Gastroesophageal sphincter (tissue), 4 donors: Measurements from ENCODE around the gene ATP13A2. TPM values are rescaled to one million over a fixed set of nuclear protein-coding genes. Genes with fewer than 3 reads are reported as not detected.

Source experiments
- ATAC-seq: fragments of 150-250 bp; one replicate; pipeline ENCODE4 v1.9.1; 2016; ENCODE audit warnings: mild to moderate bottlenecking, moderate library complexity
- H3K27ac ChIP-seq, 4 donors: fragments of 200-600 bp; sonication (generic) in 3 of 4; 1 replicate in 3 of 4; 2 replicates in 1 of 4; pipeline ENCODE4 v1.5.1; 2016 to 2019
- H3K27me3 ChIP-seq: fragments of 200-600 bp; sonication (generic); one replicate; pipeline ENCODE4 v1.5.1; 2019
- H3K36me3 ChIP-seq, 2 donors: fragments of 200-600 bp; sonication (generic); one replicate each; pipeline ENCODE4 v1.5.1; 2019; ENCODE audit warnings: control low read depth in 1 of 2
- H3K4me1 ChIP-seq, 3 donors: fragments of 200-600 bp; sonication (generic); 1 replicate in 2 of 3; 2 replicates in 1 of 3; pipeline ENCODE4 v1.5.1; 2016 to 2019; ENCODE audit warnings: control low read depth in 2 of 3
- H3K4me3 ChIP-seq, 2 donors: fragments of 200-600 bp; sonication (generic); one replicate each; pipeline ENCODE4 v1.5.1; 2019; ENCODE audit warnings: mild to moderate bottlenecking in 1 of 2, moderate library complexity in 1 of 2
- H3K9me3 ChIP-seq, 3 donors: fragments of 200-600 bp; sonication (generic); one replicate each; pipeline ENCODE4 v1.5.1; 2017 to 2019; ENCODE audit warnings: control low read depth in 2 of 3
- EP300 ChIP-seq: sonication (generic); formaldehyde crosslinking; IDR thresholded peaks from one replicate; pipeline ENCODE4 v1.6.1; 2017; ENCODE audit warnings: antibody characterized with exemption, mild to moderate bottlenecking
- POLR2A ChIP-seq, 2 donors: fragments of 450-650 bp; IDR thresholded peaks; one replicate each; pipeline ENCODE4 v1.6.1; 2017; ENCODE audit warnings: antibody characterized with exemption in 2 of 2, mild to moderate bottlenecking in 2 of 2, moderate library complexity in 1 of 2
- POLR2AphosphoS5 ChIP-seq: sonication (generic); formaldehyde crosslinking; IDR thresholded peaks from one replicate; pipeline ENCODE4 v1.6.1; 2017; ENCODE audit warnings: antibody characterized with exemption
- WGBS, 2 donors: methylation state at CpG; one replicate each; pipeline ENCODE4 v1.1.5; 2018; ENCODE audit warnings: low coverage in 1 of 2; 5-methylcytosine and 5-hydroxymethylcytosine counted together
- total RNA-seq, 4 donors: library from RNA; depleted of rRNA; stranded (reverse); fragments of >200 nt; gene quantifications; one replicate each; pipeline ENCODE4 v1.1.0, GENCODE V29; 2016
- TF ChIP-seq, protein P1 (sequence below), 4 experiments: fragments of 200-600 bp in 2 of 4; fragments of 450-650 bp in 2 of 4; sonication (generic) in 1 of 4; IDR thresholded peaks; one replicate each; pipeline ENCODE4 v1.5.1; 2017 to 2019; ENCODE audit warnings: antibody characterized with exemption in 4 of 4, mild to moderate bottlenecking in 2 of 4, moderate library complexity in 2 of 4

The ATP13A2 gene
- total RNA-seq, 4 donors from 2014 or later, result 19.1 to 29.2 (median 20.1) TPM

DNA sequence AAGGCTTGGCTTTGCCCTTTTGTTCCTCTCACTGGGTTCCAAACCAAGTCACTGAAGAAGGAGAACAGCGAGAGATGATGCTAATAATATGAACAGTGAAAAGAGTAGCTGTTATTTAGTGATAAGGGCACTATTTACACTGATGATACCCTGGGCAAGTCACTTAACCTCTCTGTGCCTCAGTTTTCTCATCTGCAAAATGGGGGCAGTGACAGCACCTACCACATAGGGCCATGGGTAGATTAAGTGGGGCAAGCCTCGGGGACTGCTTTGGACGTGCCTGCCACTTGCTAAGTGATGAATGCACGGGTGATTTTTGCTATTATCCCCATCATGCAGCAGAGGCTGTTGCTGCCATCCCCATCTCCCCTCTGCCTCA lies 9.2 kb downstream of the ATP13A2 start:
- ATAC-seq, result no peak
- TF ChIP-seq POLR2A (IDR thresholded peaks at IDR 0.05) (no peak), POLR2AphosphoS5 (no peak), EP300 (no peak)
- TF ChIP-seq, protein P1, sequence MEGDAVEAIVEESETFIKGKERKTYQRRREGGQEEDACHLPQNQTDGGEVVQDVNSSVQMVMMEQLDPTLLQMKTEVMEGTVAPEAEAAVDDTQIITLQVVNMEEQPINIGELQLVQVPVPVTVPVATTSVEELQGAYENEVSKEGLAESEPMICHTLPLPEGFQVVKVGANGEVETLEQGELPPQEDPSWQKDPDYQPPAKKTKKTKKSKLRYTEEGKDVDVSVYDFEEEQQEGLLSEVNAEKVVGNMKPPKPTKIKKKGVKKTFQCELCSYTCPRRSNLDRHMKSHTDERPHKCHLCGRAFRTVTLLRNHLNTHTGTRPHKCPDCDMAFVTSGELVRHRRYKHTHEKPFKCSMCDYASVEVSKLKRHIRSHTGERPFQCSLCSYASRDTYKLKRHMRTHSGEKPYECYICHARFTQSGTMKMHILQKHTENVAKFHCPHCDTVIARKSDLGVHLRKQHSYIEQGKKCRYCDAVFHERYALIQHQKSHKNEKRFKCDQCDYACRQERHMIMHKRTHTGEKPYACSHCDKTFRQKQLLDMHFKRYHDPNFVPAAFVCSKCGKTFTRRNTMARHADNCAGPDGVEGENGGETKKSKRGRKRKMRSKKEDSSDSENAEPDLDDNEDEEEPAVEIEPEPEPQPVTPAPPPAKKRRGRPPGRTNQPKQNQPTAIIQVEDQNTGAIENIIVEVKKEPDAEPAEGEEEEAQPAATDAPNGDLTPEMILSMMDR (IDR thresholded peaks at IDR 0.05), result no peak
- Histone ChIP-seq H3K27me3 (no peaks in the 10 kb centered on the region), H3K4me1 (no peaks in the 10 kb centered on the region), H3K9me3 (no peaks in the 10 kb centered on the region), H3K36me3 (peaks cover 0 to 91% of the 10 kb centered on the region in 2 donors), H3K27ac (no peak overlapping the region), H3K4me3 (no peak overlapping the region)
- WGBS, 2 donors, result no CpG with 5 or more reads among the region's 4 CpGs

DNA sequence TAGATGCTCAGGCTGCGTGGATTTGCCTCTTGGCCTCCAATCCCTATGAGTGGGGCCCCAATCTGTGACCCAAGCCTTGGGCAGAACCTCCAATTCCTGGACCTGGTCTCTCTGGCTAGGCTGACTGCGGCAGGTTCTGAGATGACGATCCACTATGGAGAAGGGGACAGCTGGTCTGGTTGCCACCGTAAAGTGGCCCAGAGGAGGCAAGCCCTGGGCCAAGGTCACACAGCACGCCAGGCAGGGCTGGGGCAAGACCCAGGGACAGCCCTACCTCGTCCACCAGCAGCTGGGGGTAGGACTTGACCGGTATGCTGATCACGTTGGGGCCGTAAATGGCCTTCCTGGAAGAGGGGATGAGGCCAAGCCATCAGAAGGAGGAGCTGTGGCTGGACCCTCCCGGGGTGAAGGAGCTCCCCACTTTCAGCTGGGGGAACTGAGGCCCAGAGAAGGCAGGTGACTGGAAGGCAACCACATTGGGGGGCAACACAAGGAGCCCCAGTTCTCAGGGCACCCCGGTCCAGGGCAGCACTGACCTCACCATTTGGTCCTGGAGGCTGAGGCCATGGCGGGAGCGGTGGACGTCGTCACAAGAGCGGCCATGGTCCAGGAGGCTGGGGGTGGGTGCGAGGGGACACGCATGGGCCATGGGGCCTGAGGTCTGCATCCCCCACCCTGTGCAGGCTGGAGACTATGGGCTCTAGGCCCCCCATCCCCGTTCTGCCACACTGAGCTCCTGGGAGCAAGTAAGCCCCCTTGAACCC lies 9.8 kb downstream of the ATP13A2 start:
- H3K36me3 ChIP-seq, result peaks cover 0 to 96% of the 10 kb centered on the region in 2 donors
- H3K27me3 ChIP-seq, result no peaks in the 10 kb centered on the region
- no peak for ATAC-seq
- no peaks in the 10 kb centered on the region for H3K9me3 ChIP-seq
- no peaks in the 10 kb centered on the region for H3K4me1 ChIP-seq
- no peak for TF ChIP-seq EP300
- no peak for TF ChIP-seq POLR2A (IDR thresholded peaks at IDR 0.05)
- TF ChIP-seq, protein P1 (IDR thresholded peaks at IDR 0.05), result no peak
- no peak for TF ChIP-seq POLR2AphosphoS5
- no peak overlapping the region for H3K4me3 ChIP-seq
- no CpG with 5 or more reads among the region's 19 CpGs for WGBS, 2 donors
- H3K27ac ChIP-seq, result no peak overlapping the region

DNA sequence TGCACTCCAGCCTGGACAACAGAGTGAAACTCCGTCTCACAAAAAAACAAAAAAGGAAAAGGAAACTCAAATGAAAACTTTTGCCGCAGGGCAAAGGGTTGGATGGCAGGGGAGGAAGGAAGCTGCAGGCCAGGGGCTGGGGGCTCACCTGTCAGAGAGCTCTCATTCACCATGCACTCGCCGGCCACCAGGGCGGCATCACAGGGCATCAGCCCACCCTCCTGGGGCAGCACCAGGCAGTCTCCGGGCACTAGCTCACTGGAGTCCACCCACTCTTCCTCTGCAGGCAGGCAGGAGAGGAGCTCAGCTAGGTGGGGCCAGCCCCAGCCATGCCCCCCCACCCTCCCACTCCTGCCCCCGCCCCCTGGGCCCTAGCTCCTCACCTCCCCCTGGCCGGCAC lies 11.9 kb downstream of the ATP13A2 start:
- Histone ChIP-seq H3K4me1 (no peaks in the 10 kb centered on the region), H3K36me3 (peaks cover 0 to 99% of the 10 kb centered on the region in 2 donors), H3K27ac (no peak overlapping the region), H3K27me3 (no peaks in the 10 kb centered on the region), H3K9me3 (no peaks in the 10 kb centered on the region), H3K4me3 (no peak overlapping the region)
- no peak for TF ChIP-seq POLR2AphosphoS5
- TF ChIP-seq, protein P1 (IDR thresholded peaks at IDR 0.05), result no peak
- no peak for TF ChIP-seq EP300
- TF ChIP-seq POLR2A (IDR thresholded peaks at IDR 0.05), result no peak
- ATAC-seq, result no peak
- WGBS, 2 donors, result 94% methylated on average over 5 of the region's 8 CpGs; no CpG with 5 or more reads in 1 of the 2 donors

DNA sequence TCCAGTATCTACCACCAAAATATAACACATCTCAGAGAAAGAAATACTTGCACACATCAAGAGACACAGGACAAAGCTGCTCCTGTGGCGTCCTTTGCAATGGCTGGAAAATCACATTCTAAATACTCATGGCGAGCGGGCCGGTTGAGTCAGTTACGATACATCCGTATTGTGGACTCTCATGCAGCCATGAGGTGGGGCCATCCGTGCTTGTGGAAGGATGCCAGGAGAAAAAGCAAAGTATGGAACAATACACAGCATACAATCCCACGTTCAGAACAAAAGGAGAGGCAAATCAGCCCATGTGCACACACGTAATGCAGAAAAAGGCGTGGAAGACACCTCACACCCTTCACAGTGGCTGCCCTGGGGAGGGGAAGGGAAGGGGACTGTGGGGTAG lies 13.1 kb downstream of the ATP13A2 start:
- peaks cover 0 to 99% of the 10 kb centered on the region in 2 donors for H3K36me3 ChIP-seq
- 63 to 75% methylated on average over 4 to 10 of the region's 10 CpGs for WGBS, 2 donors
- TF ChIP-seq, protein P1 (IDR thresholded peaks at IDR 0.05), result no peak
- TF ChIP-seq EP300 (no peak), POLR2A (IDR thresholded peaks at IDR 0.05) (no peak), POLR2AphosphoS5 (no peak)
- H3K27ac ChIP-seq, result no peak overlapping the region
- H3K9me3 ChIP-seq, result no peaks in the 10 kb centered on the region
- no peak overlapping the region for H3K4me3 ChIP-seq
- no peak for ATAC-seq
- H3K27me3 ChIP-seq, result no peaks in the 10 kb centered on the region
- H3K4me1 ChIP-seq, result no peaks in the 10 kb centered on the region

DNA sequence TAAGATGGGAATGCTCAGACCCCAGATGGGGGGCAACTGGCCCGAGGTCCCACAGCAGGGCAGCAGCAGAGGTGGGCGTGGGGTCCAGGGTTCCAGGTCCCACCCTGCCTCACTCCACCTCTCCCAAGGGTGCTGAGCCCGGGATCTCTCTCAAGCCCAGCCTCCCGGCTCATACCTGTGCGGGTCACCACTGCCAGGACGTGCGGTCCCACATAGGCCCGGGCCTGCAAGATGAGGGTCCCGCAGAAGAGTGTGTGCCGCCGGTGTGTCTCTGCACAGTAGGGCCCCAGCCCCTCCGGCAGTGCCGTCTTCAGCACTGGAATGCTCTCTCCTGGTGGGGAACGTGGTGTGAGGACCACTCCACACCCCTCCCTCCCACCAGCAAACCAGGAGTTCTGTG lies 14.9 kb downstream of the ATP13A2 start:
- TF ChIP-seq, protein P1 (IDR thresholded peaks at IDR 0.05), result no peak
- H3K36me3 ChIP-seq, result peaks cover 0 to 99% of the 10 kb centered on the region in 2 donors
- H3K27ac ChIP-seq, result no peak overlapping the region
- no peaks in the 10 kb centered on the region for H3K4me1 ChIP-seq
- H3K4me3 ChIP-seq, result no peak overlapping the region
- WGBS, 2 donors, result 79% methylated on average over 2 of the region's 14 CpGs; no CpG with 5 or more reads in 1 of the 2 donors
- no peak for ATAC-seq
- no peaks in the 10 kb centered on the region for H3K9me3 ChIP-seq
- no peaks in the 10 kb centered on the region for H3K27me3 ChIP-seq
